ENCODE data around the gene SLC35A4. TPM values are rescaled to one million over a fixed set of nuclear protein-coding genes. Genes with fewer than 3 reads are reported as not detected.
"Not testable (repeated sequence)": the region's sequence is repeated elsewhere in the genome, so short reads cannot be mapped to it uniquely, and the experiment has no call there.

Gene SLC35A4
- total RNA-seq, 1 donor from 2014 or later, result 76.4 TPM

- peak; percentile 83 for DNase-seq (ENCODE audit: missing footprints)
- ATAC-seq, result peak; percentile 47
- intact Hi-C loops (cut with DNase I), result no loop called here
Observed at GRCh38 chr5:140575309-140575708, 10.7 kb downstream of the SLC35A4 start.

DNA sequence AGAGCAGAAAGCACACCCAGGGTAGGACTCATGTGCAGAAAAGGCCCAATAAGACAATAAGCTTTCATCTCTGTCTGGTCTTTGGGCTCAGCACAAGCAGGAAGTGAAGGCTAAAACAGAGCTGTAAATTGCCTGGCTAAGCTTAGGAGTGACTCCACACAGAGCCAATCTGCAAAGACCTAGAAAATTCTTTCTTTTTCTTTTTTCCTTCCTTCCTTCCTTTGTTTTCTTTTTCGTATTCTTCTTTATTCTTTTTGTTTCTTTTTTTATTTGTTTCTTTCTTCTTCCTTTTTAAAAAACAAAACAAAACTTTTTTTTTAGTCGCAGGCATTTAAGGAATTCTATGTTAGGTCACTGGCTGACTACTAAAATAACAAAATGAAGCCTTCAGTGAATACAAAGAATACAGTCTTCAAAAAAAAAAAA, 12.2 kb downstream of the SLC35A4 start:
- peak; percentile 33 for ATAC-seq
- intact Hi-C loops (cut with DNase I), result no loop called here
- DNase-seq (ENCODE audit: missing footprints), result no peak

- intact Hi-C loops (cut with DNase I); ATAC-seq; DNase-seq (ENCODE audit: missing footprints): not testable (repeated sequence)
Observed at GRCh38 chr5:140579188-140579747, 14.6 kb downstream of the SLC35A4 start.

DNA sequence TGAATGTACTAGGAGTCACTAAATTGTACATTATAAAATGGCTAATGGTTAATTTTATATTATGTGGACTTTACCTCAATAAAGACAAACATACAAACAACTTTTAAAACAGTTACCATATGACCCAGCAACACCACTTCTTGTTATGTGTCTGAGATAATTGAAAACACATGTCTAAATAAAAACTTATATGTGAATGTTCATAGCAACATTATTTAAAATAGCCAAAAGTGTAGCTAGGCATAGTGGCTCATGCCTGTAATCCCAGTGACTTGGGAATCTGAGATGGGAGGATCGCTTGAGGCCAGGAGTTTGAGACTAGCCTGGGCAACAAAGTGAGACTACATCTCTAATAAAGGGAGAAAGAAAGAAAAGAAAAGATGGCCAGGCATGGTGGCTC, 22.9 kb downstream of the SLC35A4 start:
- no peak for ATAC-seq
- DNase-seq (ENCODE audit: missing footprints), result no peak
- intact Hi-C loops (cut with DNase I), result no loop called here

- peak; percentile 46 for ATAC-seq
- intact Hi-C loops (cut with DNase I), result no loop called here
- DNase-seq (ENCODE audit: missing footprints), result no peak
Observed at GRCh38 chr5:140588311-140589070, 23.9 kb downstream of the SLC35A4 start.

DNA sequence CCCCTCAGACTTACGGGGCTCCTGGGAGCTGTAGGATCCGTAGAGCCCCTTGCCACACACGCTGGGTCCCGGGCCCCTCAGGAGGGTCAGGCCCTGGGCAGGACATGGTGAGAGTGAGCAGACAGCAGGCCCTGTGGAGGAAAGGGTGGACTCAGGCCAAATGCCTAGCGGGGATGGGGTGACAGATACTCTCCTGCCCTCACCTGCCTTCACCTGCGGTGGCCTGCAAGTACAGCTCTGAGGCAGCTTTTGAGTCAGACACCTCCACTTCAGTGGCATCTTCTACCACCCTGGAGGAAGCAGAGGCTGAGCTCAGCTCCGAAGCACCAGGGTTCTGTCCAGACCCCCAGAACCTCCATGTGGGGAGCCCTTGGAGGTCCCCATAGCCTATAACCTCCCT, 26.2 kb downstream of the SLC35A4 start:
- DNase-seq (ENCODE audit: missing footprints) (no peak), ATAC-seq (no peak)
- intact Hi-C loops (cut with DNase I), result no loop called here

DNA sequence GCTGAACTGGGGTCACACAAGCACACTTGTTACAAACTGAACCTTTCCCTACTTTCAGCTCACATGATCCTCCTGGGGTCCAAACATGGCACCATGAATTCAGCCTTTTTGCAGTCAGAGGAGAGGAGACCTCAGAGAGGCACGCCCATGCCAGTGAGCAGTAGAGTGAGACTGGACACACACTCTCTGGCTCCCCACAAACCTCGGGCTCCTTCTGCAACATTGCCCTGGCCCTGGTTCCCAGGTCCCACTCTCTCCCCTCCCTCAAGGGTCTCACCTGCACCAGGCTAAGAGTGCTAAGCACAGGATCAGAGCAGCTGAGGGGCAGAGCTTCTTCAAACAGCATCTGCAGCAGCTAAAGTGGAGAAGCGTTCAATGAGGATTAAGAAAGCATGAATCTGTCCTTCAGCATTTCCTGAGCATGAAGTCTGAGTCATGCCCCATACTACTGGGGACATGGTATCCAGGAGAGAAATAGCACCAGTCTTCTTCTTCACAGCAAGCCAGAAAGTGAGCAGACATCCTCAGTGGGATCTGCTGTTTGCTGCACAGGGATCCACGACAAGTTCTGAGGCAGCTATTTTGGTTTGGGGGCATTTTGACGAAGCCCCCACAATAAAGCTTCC, 27.2 kb downstream of the SLC35A4 start:
- ATAC-seq (no peak), DNase-seq (ENCODE audit: missing footprints) (no peak)
- intact Hi-C loops (cut with DNase I), result no loop called here

DNA sequence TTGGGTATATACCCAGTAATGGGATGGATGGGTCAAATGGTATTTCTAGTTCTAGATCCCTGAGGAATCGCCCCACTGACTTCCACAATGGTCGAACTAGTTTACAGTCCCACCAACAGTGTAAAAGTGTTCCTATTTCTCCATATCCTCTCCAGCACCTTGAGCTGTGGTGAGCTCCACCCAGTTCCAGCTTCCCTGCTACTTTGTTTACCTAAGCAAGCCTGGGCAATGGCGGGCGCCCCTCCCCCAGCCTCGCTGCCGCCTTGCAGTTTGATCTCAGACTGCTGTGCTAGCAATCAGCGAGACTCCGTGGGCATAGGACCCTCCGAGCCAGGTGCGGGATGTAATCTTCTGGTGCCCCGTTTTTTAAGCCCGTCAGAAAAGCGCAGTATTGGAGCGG, 28.4 kb downstream of the SLC35A4 start:
- intact Hi-C loops (cut with DNase I); ATAC-seq; DNase-seq (ENCODE audit: missing footprints): not testable (repeated sequence)

DNA sequence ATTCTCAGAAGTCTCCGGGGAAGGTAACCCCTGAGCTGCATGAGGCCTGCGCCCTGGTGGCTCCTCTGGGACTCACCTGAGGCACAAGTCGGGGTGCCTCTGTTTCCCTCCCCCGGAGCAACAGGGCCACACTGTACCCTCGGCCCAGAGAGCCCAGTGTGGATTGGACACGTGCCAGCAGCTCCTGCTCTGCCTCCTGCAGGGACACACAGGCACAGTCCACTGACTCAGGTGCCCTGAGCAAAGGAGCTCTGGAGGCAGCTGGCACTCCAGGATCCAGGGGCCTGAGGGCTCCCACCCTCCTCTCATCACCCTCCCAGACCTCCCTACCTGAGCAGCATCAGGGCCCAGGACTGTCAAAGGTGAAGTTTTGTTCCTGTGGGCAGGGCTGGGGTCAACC, 29.5 kb downstream of the SLC35A4 start:
- intact Hi-C loops (cut with DNase I), result no loop called here
- DNase-seq (ENCODE audit: missing footprints) (no peak), ATAC-seq (no peak)

DNA sequence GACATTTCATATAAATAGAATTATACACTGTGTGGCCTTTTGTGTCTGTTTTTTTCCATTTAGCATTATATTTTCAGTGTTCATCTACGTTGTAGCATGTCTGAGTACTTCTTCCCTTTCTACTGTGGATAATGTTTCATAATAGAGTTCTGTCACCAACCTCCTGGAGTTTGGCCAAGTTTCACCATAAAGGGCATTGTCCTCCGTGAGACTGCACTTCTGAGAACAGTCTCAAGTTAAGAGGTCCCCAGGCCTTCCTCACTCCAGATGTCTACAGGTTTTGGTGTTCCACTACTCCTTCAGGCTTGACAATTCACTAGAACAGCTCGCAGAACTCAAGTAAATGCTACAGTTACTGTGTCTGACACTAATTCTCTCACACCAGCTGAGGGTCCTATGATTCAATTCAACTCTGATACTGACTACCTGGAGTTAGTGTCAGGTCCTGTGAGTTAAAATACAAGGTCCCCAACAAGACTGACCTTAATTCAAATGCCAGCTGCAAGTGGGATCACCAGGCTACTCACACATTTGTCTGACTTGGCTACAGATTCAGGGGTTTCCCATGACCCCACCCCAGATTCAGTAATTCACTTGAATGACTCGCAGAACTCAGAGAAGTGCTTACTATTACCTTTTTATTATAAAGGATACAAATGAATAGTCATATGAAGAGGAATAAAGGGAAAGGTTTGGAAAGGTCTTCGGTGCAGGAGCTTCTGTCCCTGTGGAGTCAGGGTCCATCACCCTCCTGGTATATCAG, 31.1 kb downstream of the SLC35A4 start:
- intact Hi-C loops (cut with DNase I), result no loop called here
- no peak for DNase-seq (ENCODE audit: missing footprints)
- ATAC-seq, result peak; percentile 69

GRCh38 chr5:140596321-140596741, 31.7 kb downstream of the SLC35A4 start:
- peak; percentile 52 for ATAC-seq
- no peak for DNase-seq (ENCODE audit: missing footprints)
- intact Hi-C loops (cut with DNase I), result no loop called here

GRCh38 chr5:140598836-140599235, 34.2 kb downstream of the SLC35A4 start:
- no peak for DNase-seq (ENCODE audit: missing footprints)
- no peak for ATAC-seq
- intact Hi-C loops (cut with DNase I), result no loop called here

DNA sequence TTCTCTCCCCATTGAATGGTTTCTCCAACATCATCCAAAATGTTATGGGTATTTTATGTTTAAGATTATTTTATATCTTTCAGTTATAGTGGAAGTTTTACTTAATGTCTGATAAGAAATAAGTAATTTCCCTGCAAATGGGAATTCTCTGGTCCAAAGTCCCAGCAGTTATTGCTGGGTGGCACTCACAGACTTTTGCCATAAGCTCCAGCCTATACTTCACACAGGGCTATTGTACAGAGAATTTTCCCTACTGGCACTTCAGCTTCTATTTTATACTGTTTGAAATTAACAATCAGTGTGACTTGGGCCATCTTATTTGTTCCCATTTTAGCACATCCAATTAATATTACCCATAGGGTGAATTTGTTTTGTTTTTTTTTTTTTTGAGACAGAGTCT, 35.5 kb downstream of the SLC35A4 start:
- ATAC-seq (no peak), DNase-seq (ENCODE audit: missing footprints) (no peak)
- intact Hi-C loops (cut with DNase I), result no loop called here

DNA sequence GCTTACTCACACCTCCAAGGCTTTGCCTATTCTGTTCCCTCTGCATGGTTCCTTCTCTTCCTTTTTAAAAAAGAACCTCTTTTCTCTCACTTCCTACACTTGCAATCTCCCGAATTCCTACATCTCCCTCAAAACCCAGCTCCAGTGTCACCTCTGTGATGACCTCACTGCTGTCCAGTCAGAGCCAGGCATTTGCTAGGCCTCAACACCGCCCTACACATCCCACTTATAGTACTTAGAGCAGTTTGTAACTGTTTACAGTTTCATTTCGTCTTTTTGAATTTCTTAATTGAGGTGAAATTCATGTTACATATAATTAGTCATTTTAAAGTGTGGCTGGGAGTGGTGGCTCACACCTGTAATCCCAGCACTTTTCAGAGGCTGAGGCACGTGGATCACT, 37.5 kb downstream of the SLC35A4 start:
- intact Hi-C loops (cut with DNase I), result no loop called here
- ATAC-seq, result no peak
- DNase-seq (ENCODE audit: missing footprints), result no peak

DNA sequence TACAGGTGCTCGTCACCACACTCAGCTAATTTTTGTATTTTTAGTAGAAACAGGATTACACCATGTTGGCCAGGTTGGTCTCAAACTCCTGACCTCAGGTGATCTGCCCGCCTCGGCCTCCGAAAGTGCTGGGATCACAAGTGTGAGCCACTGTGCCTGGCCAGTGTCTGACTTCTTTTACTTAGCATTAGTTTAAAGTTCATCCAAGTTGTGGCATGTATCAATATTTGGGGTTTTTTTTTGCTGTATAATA, 38.7 kb downstream of the SLC35A4 start:
- intact Hi-C loops (cut with DNase I); ATAC-seq; DNase-seq (ENCODE audit: missing footprints): not testable (repeated sequence)

GRCh38 chr5:140603734-140604133, 39.1 kb downstream of the SLC35A4 start:
- intact Hi-C loops (cut with DNase I), result no loop called here
- ATAC-seq (no peak), DNase-seq (ENCODE audit: missing footprints) (no peak)

DNA sequence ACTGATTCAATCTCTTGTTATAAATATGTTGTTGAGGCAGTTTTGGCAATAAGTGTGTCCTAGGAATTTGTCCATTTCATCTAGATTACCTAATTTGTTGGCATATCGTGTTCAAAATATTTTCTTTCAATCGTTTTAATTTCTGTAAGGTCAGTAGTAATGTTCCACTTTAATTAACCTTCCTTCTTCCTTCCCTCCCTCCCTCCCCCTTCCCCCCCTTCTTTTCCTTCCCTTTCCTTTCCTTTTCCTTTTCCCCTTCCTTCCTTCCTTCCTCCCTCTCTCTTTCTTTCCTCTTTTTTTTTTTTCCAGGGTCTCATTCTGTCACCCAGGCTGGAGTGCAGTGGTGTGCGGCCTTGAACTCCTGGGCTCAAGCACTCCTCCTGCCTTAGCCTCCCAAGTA, 41.3 kb downstream of the SLC35A4 start:
- ATAC-seq, result no peak
- intact Hi-C loops (cut with DNase I), result no loop called here
- DNase-seq (ENCODE audit: missing footprints), result no peak

DNA sequence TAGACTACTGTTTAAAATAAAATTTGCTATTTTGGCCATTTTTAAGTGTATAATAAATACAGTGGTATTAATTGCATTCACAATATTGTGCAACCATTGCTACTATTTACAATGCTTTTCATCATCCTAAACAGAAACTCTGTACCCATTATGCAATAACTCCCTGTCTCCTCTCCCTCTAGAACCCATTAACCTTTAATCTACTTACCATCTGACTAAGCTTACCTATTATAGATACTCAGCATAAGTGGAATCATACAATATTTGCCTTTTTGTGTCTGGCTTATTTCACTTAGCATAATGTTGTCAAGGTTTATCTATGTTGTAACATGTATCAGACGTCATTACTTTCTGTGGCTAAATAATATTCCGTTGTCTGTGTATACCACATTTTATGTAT, 42.4 kb downstream of the SLC35A4 start:
- ATAC-seq (no peak), DNase-seq (ENCODE audit: missing footprints) (no peak)
- intact Hi-C loops (cut with DNase I), result no loop called here

DNA sequence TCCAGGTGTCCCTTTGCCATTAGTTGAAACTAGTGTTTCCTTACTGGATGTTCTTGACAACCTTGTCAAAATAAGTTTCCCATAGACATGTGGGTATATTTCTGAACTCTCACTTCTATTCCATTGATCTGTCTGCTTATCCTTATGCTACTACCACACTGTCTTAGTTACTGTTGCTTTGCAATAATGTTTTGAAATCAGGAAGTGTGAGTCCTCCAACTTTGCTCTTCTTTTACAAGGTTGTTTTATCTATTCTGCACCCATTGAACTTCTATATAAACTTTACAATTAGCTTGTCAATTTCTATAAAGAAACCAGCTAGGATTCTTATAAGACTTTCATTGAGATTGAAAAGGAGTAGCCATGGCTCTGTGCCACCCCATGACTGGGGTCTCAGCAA, 44.1 kb downstream of the SLC35A4 start:
- intact Hi-C loops (cut with DNase I), result no loop called here
- DNase-seq (ENCODE audit: missing footprints), result no peak
- ATAC-seq, result no peak

- DNase-seq (ENCODE audit: missing footprints) (peak; percentile 76), ATAC-seq (peak; percentile 62)
- intact Hi-C loops (cut with DNase I), result no loop called here
Observed at GRCh38 chr5:140609126-140609525, 44.5 kb downstream of the SLC35A4 start.
